H9 (cell line): ENCODE measurements around the gene GCH1. TPM values are rescaled to one million over a fixed set of nuclear protein-coding genes. Genes with fewer than 3 reads are reported as not detected.

Source experiments
- DNase-seq: peaks from one replicate; pipeline ENCODE4 v3.0.0-alpha.2; 2017
- H2AFZ ChIP-seq: one replicate; pipeline ENCODE4 v1.6.1; 2013; ENCODE audit warnings: mild to moderate bottlenecking, low read length, control low read depth, moderate library complexity
- H2AK5ac ChIP-seq: 2 replicates; pipeline ENCODE4 v1.6.1; 2013; ENCODE audit warnings: low read length, control low read depth, mixed read lengths; ENCODE audit not compliant: insufficient read length
- H2BK120ac ChIP-seq: one replicate; pipeline ENCODE4 v1.6.1; 2013; ENCODE audit warnings: low read depth, mild to moderate bottlenecking, low read length, control low read depth, inconsistent platforms; ENCODE audit not compliant: poor library complexity, severe bottlenecking
- H2BK12ac ChIP-seq: 2 replicates; pipeline ENCODE4 v1.6.1; 2013; ENCODE audit warnings: low read length, control low read depth, mixed read lengths, low read depth; ENCODE audit not compliant: insufficient read length
- H2BK15ac ChIP-seq: 2 replicates; pipeline ENCODE4 v1.6.1; 2013; ENCODE audit warnings: low read depth, low read length, control low read depth
- H2BK20ac ChIP-seq: one replicate; pipeline ENCODE4 v1.6.1; 2013; ENCODE audit warnings: low read depth, mild to moderate bottlenecking, low read length, control low read depth, inconsistent platforms; ENCODE audit not compliant: poor library complexity, severe bottlenecking
- H2BK5ac ChIP-seq: 2 replicates; pipeline ENCODE4 v1.6.1; 2013; ENCODE audit warnings: low read length, control low read depth, mixed read lengths; ENCODE audit not compliant: insufficient read length
- H3K14ac ChIP-seq: 2 replicates; pipeline ENCODE4 v1.6.1; 2013; ENCODE audit warnings: low read length, control low read depth; ENCODE audit not compliant: insufficient read depth
- H3K18ac ChIP-seq: 2 replicates; pipeline ENCODE4 v1.6.1; 2013; ENCODE audit warnings: low read depth, mild to moderate bottlenecking, mixed read lengths, low read length, control low read depth; ENCODE audit not compliant: insufficient read length
- H3K23ac ChIP-seq: 2 replicates; pipeline ENCODE4 v1.6.1; 2013; ENCODE audit warnings: low read length, control low read depth, mixed read lengths, low read depth; ENCODE audit not compliant: insufficient read length
- H3K23me2 ChIP-seq: 2 replicates; pipeline ENCODE4 v1.6.1; 2013; ENCODE audit warnings: low read depth, mild to moderate bottlenecking, mixed read lengths, low read length, control low read depth; ENCODE audit not compliant: insufficient read length, poor library complexity, severe bottlenecking
- H3K27ac ChIP-seq: 2 replicates; pipeline ENCODE4 v1.5.1; 2013; ENCODE audit warnings: low read length, control low read depth, mixed read lengths, low read depth; ENCODE audit not compliant: insufficient read length
- H3K27me3 ChIP-seq: 2 replicates; pipeline ENCODE4 v1.6.1; 2013; ENCODE audit warnings: low read length, control low read depth, inconsistent platforms; ENCODE audit not compliant: insufficient read depth
- H3K4ac ChIP-seq: 2 replicates; pipeline ENCODE4 v1.6.1; 2013; ENCODE audit warnings: low read depth, mild to moderate bottlenecking, control low read depth, inconsistent platforms, low read length, moderate library complexity
- H3K4me1 ChIP-seq: 2 replicates; pipeline ENCODE4 v1.6.1; 2013; ENCODE audit warnings: low read length, control low read depth, inconsistent platforms; ENCODE audit not compliant: insufficient read depth
- H3K4me2 ChIP-seq: 2 replicates; pipeline ENCODE4 v1.6.1; 2013; ENCODE audit warnings: low read length, control low read depth, mixed read lengths; ENCODE audit not compliant: insufficient read length, insufficient read depth
- H3K56ac ChIP-seq: 2 replicates; pipeline ENCODE4 v1.6.1; 2013; ENCODE audit warnings: low read depth, mild to moderate bottlenecking, mixed read lengths, low read length, control low read depth; ENCODE audit not compliant: insufficient read length
- H3K79me1 ChIP-seq: 2 replicates; pipeline ENCODE4 v1.6.1; 2013; ENCODE audit warnings: low read depth, mild to moderate bottlenecking, moderate library complexity, low read length, control low read depth, inconsistent platforms; ENCODE audit not compliant: insufficient read depth, poor library complexity, severe bottlenecking
- H3K79me2 ChIP-seq: 2 replicates; pipeline ENCODE4 v1.6.1; 2013; ENCODE audit warnings: low read length, control low read depth, inconsistent platforms; ENCODE audit not compliant: insufficient read depth
- H3K9ac ChIP-seq: 2 replicates; pipeline ENCODE4 v1.6.1; 2013; ENCODE audit warnings: low read length, control low read depth, mixed read lengths; ENCODE audit not compliant: insufficient read length; ENCODE audit errors: extremely low read depth
- H3K9me3 ChIP-seq: one replicate; pipeline ENCODE4 v1.6.1; 2013; ENCODE audit warnings: low read depth, low read length, inconsistent platforms; ENCODE audit not compliant: control insufficient read depth
- H3T11ph ChIP-seq: one replicate; pipeline ENCODE4 v1.6.1; 2013; ENCODE audit warnings: mild to moderate bottlenecking, low read length, control low read depth, inconsistent platforms
- H4K20me1 ChIP-seq: one replicate; pipeline ENCODE4 v1.6.1; 2013; ENCODE audit not compliant: control insufficient read depth, insufficient read length, insufficient read depth
- H4K5ac ChIP-seq: 2 replicates; pipeline ENCODE4 v1.6.1; 2013; ENCODE audit warnings: low read depth, mild to moderate bottlenecking, mixed read lengths, low read length, control low read depth; ENCODE audit not compliant: insufficient read length
- H4K8ac ChIP-seq: replicated peaks from 2 replicates; pipeline ENCODE4 v1.6.1; 2013; ENCODE audit warnings: low read length, control low read depth, mixed read lengths, low read depth; ENCODE audit not compliant: insufficient read length
- H4K91ac ChIP-seq: 2 replicates; pipeline ENCODE4 v1.6.1; 2013; ENCODE audit warnings: low read depth, mild to moderate bottlenecking, moderate library complexity, mixed read lengths, low read length, control low read depth; ENCODE audit not compliant: insufficient read length
- H3K27ac Mint-ChIP-seq, 3 experiments: 2 replicates in 2 of 3; 3 replicates in 1 of 3; pipeline ENCODE4 v1.8.0; 2020 to 2021; ENCODE audit warnings: mixed read lengths in 3 of 3, mild to moderate bottlenecking in 1 of 3, moderate library complexity in 1 of 3
- H3K27me3 Mint-ChIP-seq: 2 replicates; pipeline ENCODE4 v1.8.0; 2021; ENCODE audit warnings: low read depth, mild to moderate bottlenecking, moderate library complexity, mixed read lengths
- H3K36me3 Mint-ChIP-seq, 3 experiments: 2 replicates in 2 of 3; 3 replicates in 1 of 3; pipeline ENCODE4 v1.8.0; 2020 to 2021; ENCODE audit warnings: low read depth in 3 of 3, mixed read lengths in 3 of 3; ENCODE audit not compliant: insufficient read depth in 1 of 3
- H3K4me1 Mint-ChIP-seq, 2 experiments: 2 replicates each; pipeline ENCODE4 v1.8.0; 2020; ENCODE audit warnings: mixed read lengths in 2 of 2
- H3K4me3 Mint-ChIP-seq, 2 experiments: 2 replicates in 1 of 2; 3 replicates in 1 of 2; pipeline ENCODE4 v1.8.0; 2020 to 2021; ENCODE audit warnings: mild to moderate bottlenecking in 2 of 2, mixed read lengths in 2 of 2, moderate library complexity in 1 of 2
- H3K9me3 Mint-ChIP-seq, 2 experiments: 2 replicates in 1 of 2; 3 replicates in 1 of 2; pipeline ENCODE4 v1.8.0; 2020; ENCODE audit warnings: mild to moderate bottlenecking in 2 of 2, mixed read lengths in 2 of 2, moderate library complexity in 1 of 2
- WGBS: extraction: QIAGEN DNeasy Blood & Tissue Kit; methylation state at CpG from one replicate; pipeline ENCODE4 v1.1.7; 2013; ENCODE audit warnings: missing lambda C conversion rate, low lambda C conversion rate, mixed read lengths; ENCODE audit not compliant: insufficient read length; ENCODE audit errors: extremely low coverage; 5-methylcytosine and 5-hydroxymethylcytosine counted together
- total RNA-seq: library from RNA; stranded (reverse); gene quantifications from 2 replicates; pipeline ENCODE4 v1.2.1, GENCODE V29; 2021
- TF ChIP-seq, protein P1 (sequence below): fragments of 200-600 bp; sonication (generic); conservative IDR thresholded peaks from 3 replicates; pipeline ENCODE4 v1.8.0; 2021; ENCODE audit warnings: antibody characterized with exemption, mild to moderate bottlenecking

GCH1 gene
- total RNA-seq, 1 experiment from 2014 or later = 7.7 TPM

DNA sequence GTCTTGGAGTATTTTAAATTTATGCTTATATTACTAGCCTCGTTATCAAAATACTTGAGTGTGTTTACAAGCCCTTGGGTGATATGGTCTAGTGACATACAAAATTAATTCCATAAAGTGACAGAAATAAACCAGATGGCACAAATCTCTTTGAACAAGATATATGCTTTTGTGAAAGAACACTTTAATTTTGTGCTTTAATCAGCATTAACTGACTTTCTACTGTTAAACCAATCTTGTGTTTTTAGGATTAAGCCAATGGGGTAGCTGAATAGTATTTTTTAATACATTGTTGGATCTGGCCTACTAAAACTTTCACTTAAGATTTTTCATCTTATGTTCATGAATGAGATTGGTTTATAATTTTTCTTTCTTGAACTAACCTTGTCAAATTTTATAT is 30.4 kb upstream of the GCH1 start:
- Histone ChIP-seq H3K4me1 (no peaks in the 10 kb centered on the region), H2BK5ac (no peak overlapping the region), H3K23me2 (no peaks in the 10 kb centered on the region), H4K5ac (no peak overlapping the region), H3K14ac (no peak overlapping the region), H3K4ac (no peak overlapping the region), H4K8ac (no peak overlapping the region), H3K23ac (no peak overlapping the region), H2BK15ac (no peak overlapping the region), H4K91ac (no peak overlapping the region), H2BK20ac (no peak overlapping the region), H3K79me1 (no peaks in the 10 kb centered on the region), H3K18ac (no peak overlapping the region), H4K20me1 (no peaks in the 10 kb centered on the region), H2AFZ (no peak overlapping the region), H3T11ph (no peak overlapping the region), H3K56ac (no peak overlapping the region), H3K27me3 (no peaks in the 10 kb centered on the region), H3K9me3 (no peaks in the 10 kb centered on the region), H2AK5ac (no peak overlapping the region), H2BK120ac (no peak overlapping the region), H3K79me2 (no peaks in the 10 kb centered on the region), H3K27ac (no peak overlapping the region), H3K4me2 (no peak overlapping the region), H2BK12ac (no peak overlapping the region), H3K9ac (no peak overlapping the region)
- TF ChIP-seq, protein P1, sequence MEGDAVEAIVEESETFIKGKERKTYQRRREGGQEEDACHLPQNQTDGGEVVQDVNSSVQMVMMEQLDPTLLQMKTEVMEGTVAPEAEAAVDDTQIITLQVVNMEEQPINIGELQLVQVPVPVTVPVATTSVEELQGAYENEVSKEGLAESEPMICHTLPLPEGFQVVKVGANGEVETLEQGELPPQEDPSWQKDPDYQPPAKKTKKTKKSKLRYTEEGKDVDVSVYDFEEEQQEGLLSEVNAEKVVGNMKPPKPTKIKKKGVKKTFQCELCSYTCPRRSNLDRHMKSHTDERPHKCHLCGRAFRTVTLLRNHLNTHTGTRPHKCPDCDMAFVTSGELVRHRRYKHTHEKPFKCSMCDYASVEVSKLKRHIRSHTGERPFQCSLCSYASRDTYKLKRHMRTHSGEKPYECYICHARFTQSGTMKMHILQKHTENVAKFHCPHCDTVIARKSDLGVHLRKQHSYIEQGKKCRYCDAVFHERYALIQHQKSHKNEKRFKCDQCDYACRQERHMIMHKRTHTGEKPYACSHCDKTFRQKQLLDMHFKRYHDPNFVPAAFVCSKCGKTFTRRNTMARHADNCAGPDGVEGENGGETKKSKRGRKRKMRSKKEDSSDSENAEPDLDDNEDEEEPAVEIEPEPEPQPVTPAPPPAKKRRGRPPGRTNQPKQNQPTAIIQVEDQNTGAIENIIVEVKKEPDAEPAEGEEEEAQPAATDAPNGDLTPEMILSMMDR = no peak
- WGBS = no CpG with 5 or more reads among the region's 1 CpG
- Mint-ChIP-seq H3K27me3 (no peaks in the 10 kb centered on the region), H3K4me1 (no peaks in the 10 kb centered on the region), H3K36me3 (peaks cover 0 to 12% (median 4%) of the 10 kb centered on the region in 3 experiments; a peak in 2 of 7 replicates), H3K9me3 (no peaks in the 10 kb centered on the region), H3K4me3 (no peak overlapping the region), H3K27ac (no peak overlapping the region)
- DNase-seq = no peak
